Panc1 (cell line): Measurements from ENCODE around the gene AKAP13. TPM values are rescaled to one million over a fixed set of nuclear protein-coding genes. Genes with fewer than 3 reads are reported as not detected.
A peak's percentile ranks its signal among the peaks of the same experiment; 100 is the strongest.

Experiments used
- ATAC-seq: fragments of 200-7000 bp; cut with Tn5 transposase; 2 replicates; pipeline ENCODE4 v1.9.1; 2020; ENCODE audit warnings: mild to moderate bottlenecking, moderate library complexity
- BruUV-seq: library from RNA; stranded (reverse); fragments of 400-500 nt; replicated peaks from 2 replicates; lab custom pipeline; 2021; lab: Mats Ljungman, UMichigan
- CTCF ChIA-PET: fragments of 300-600 bp; sonication (Branson Sonifier 250); formaldehyde crosslinking; loops from one replicate; lab custom pipeline; 2022; ENCODE audit warnings: antibody characterized with exemption; lab: Charles Lee
- POLR2A ChIA-PET: fragments of 300-600 bp; sonication (Branson Sonifier 250); formaldehyde crosslinking; loops from one replicate; lab custom pipeline; 2022; ENCODE audit warnings: antibody characterized with exemption; lab: Charles Lee
- DNase-seq: peaks from one replicate; pipeline ENCODE4 v3.0.0-alpha.2; 2010; ENCODE audit warnings: low read depth, low spot score
- H3K27ac ChIP-seq: 2 replicates; pipeline ENCODE4 v1.5.1; 2011; ENCODE audit warnings: mild to moderate bottlenecking, low read length, inconsistent platforms
- H3K27me3 ChIP-seq: fragments of 200-500 bp; sonication (Bioruptor generic); 2 replicates; pipeline ENCODE4 v1.6.0; 2014; ENCODE audit warnings: low read length, inconsistent platforms; ENCODE audit not compliant: control insufficient read depth, insufficient read depth
- H3K36me3 ChIP-seq: fragments of 200-500 bp; sonication (Bioruptor generic); 2 replicates; pipeline ENCODE4 v1.5.1; 2014; ENCODE audit warnings: inconsistent platforms, mild to moderate bottlenecking, low read length, moderate library complexity; ENCODE audit not compliant: control insufficient read depth, insufficient read depth
- H3K4me1 ChIP-seq: 2 replicates; pipeline ENCODE4 v1.5.1; 2011; ENCODE audit warnings: inconsistent platforms, mild to moderate bottlenecking, low read length, moderate library complexity; ENCODE audit not compliant: control insufficient read depth, insufficient read depth
- H3K4me3 ChIP-seq, 2 experiments: 2 replicates each; pipeline ENCODE4 v1.5.1; 2011 to 2012; ENCODE audit warnings: low read depth in 2 of 2, low read length in 2 of 2, mild to moderate bottlenecking in 2 of 2, inconsistent platforms in 1 of 2, moderate library complexity in 1 of 2
- H3K9me3 ChIP-seq: fragments of 200-500 bp; sonication (Bioruptor generic); 2 replicates; pipeline ENCODE4 v1.5.1; 2014; ENCODE audit warnings: low read depth, mild to moderate bottlenecking, inconsistent platforms, low read length, moderate library complexity; ENCODE audit not compliant: control insufficient read depth, insufficient read depth
- CTCF ChIP-seq: fragments of 450-650 bp; IDR thresholded peaks from 2 replicates; pipeline ENCODE4 v1.5.1; 2017; ENCODE audit warnings: mild to moderate bottlenecking
- POLR2AphosphoS5 ChIP-seq: IDR thresholded peaks from 2 replicates; pipeline ENCODE4 v1.6.1; 2012; ENCODE audit warnings: mild to moderate bottlenecking, low read depth, low read length, moderate library complexity
- REST ChIP-seq, 2 experiments: IDR thresholded peaks; 2 replicates each; pipeline ENCODE4 v1.6.1; 2011 to 2012; ENCODE audit warnings: low read depth in 2 of 2, control low read depth in 1 of 2, low read length in 1 of 2, mild to moderate bottlenecking in 1 of 2, moderate library complexity in 1 of 2; ENCODE audit not compliant: insufficient read depth in 1 of 2
- SIN3A ChIP-seq: IDR thresholded peaks from 2 replicates; pipeline ENCODE4 v1.6.1; 2012; ENCODE audit warnings: low read depth, mild to moderate bottlenecking, low read length, moderate library complexity, borderline replicate concordance; ENCODE audit not compliant: insufficient read depth
- TCF7L2 ChIP-seq: IDR thresholded peaks from 2 replicates; pipeline ENCODE4 v1.6.1; 2011; ENCODE audit warnings: mild to moderate bottlenecking, low read depth, low read length, inconsistent platforms
- in situ Hi-C: cut with HindIII; loops from 2 replicates; pipeline ENCODE4 v1.10.0; 2016; ENCODE audit warnings: low sequenced_read_pairs, low pct_unique_long_range_greater_than_20kb
- intact Hi-C: fragments of 100-400 bp; cut with micrococcal nuclease; formaldehyde crosslinking; loops from one replicate; pipeline ENCODE4 v1.10.0; 2022; ENCODE audit not compliant: unreplicated experiment
- total RNA-seq: library from RNA; stranded (reverse); gene quantifications from one replicate; pipeline ENCODE4 v1.2.1, GENCODE V29; 2021; ENCODE audit not compliant: unreplicated experiment

AKAP13 gene
- total RNA-seq, 1 experiment from 2014 or later: 94.2 TPM

GRCh38 chr15:85477730-85478129 is 97.3 kb downstream of the AKAP13 start:
- TF ChIP-seq CTCF: no peak
- no peak for TF ChIP-seq SIN3A
- TF ChIP-seq REST (IDR thresholded peaks at IDR 0.05; ENCODE audit: insufficient read depth in 1 of 2, low read depth in 2 of 2, low read length in 1 of 2): no peak
- TF ChIP-seq POLR2AphosphoS5: no peak
- TF ChIP-seq TCF7L2: no peak
- H3K4me3 ChIP-seq: no peak overlapping the region
- in situ Hi-C loops (no loop called here), intact Hi-C loops (no loop called here)
- H3K27me3 ChIP-seq: no peaks in the 10 kb centered on the region
- DNase-seq: no peak
- H3K36me3 ChIP-seq: no peaks in the 10 kb centered on the region
- no peaks in the 10 kb centered on the region for H3K9me3 ChIP-seq
- POLR2A ChIA-PET: interaction anchor here (0.6 to 0.7 kb wide), 2 partner anchors 47 to 114 kb away, joined by 5 to 7 read pairs; no protein-coding TSS in a partner anchor
- CTCF ChIA-PET: interaction anchor here (0.6 to 1.1 kb wide), 3 partner anchors 27 to 363 kb away, joined by 3 to 4 read pairs (median 4); no protein-coding TSS in a partner anchor
- no TSS peak for BruUV-seq
- H3K27ac ChIP-seq: no peak overlapping the region
- ATAC-seq: 0 out of 2 replicates have a peak, but pooled peaks have one; percentile 43
- peaks cover 41% of the 10 kb centered on the region for H3K4me1 ChIP-seq

GRCh38 chr15:85479071-85479647 is 98.8 kb downstream of the AKAP13 start:
- ChIA-PET CTCF (no interaction called here), POLR2A (no interaction called here)
- BruUV-seq: no TSS peak
- intact Hi-C loops: no loop called here
- ATAC-seq: no peak
- Histone ChIP-seq H3K4me3 (no peak overlapping the region), H3K27ac (peak overlapping the region; percentile 14; the same call in 1 of the 2 replicates), H3K4me1 (peaks cover 37% of the 10 kb centered on the region), H3K27me3 (no peaks in the 10 kb centered on the region), H3K9me3 (no peaks in the 10 kb centered on the region), H3K36me3 (no peaks in the 10 kb centered on the region)
- DNase-seq: no peak
- TF ChIP-seq TCF7L2: no peak
- no peak for TF ChIP-seq SIN3A
- TF ChIP-seq REST (IDR thresholded peaks at IDR 0.05; ENCODE audit: insufficient read depth in 1 of 2, low read depth in 2 of 2, low read length in 1 of 2): no peak
- TF ChIP-seq CTCF: no peak
- TF ChIP-seq POLR2AphosphoS5: no peak
- in situ Hi-C loops: no loop called here
